GM12892 (cell line): ENCODE measurements around the gene CRYAA.
"Not testable (repeated sequence)": the region's sequence is repeated elsewhere in the genome, so short reads cannot be mapped to it uniquely, and the experiment has no call there.

Source experiments
- POLR2A ChIP-seq: IDR thresholded peaks from 2 replicates; pipeline ENCODE4 v1.6.1; 2011; ENCODE audit warnings: low read depth, low read length, control low read depth
- POLR2AphosphoS5 ChIP-seq: IDR thresholded peaks from 2 replicates; pipeline ENCODE4 v1.6.1; 2011; ENCODE audit warnings: low read depth, low read length, control low read depth
- TAF1 ChIP-seq: IDR thresholded peaks from 2 replicates; pipeline ENCODE4 v1.6.1; 2011; ENCODE audit warnings: low read depth, mild to moderate bottlenecking, control low read depth, low read length, borderline replicate concordance

GRCh38 chr21:43168708-43169107 lies at the start of gene CRYAA:
- not testable (repeated sequence) for TF ChIP-seq POLR2AphosphoS5, POLR2A, TAF1
